ENCODE results near the gene SLC25A20.

GRCh38 chr3:48847053-48847503 is 51.6 kb downstream of the SLC25A20 start:
- TF ChIP-seq CTCF (IDR thresholded peaks at IDR 0.05) (no peak), EP300 (IDR thresholded peaks at IDR 0.05) (no peak), POLR2A (IDR thresholded peaks at IDR 0.05) (no peak)
